Measurements from ENCODE around the gene TESK2. TPM values are rescaled to one million over a fixed set of nuclear protein-coding genes. Genes with fewer than 3 reads are reported as not detected.
"Not testable (repeated sequence)": the region's sequence is repeated elsewhere in the genome, so short reads cannot be mapped to it uniquely, and the experiment has no call there.

TESK2 gene
- total RNA-seq, 4 donors from 2014 or later = 16.5 to 30.5 (median 23.2) TPM

- peaks cover 0 to 10% (median 0%) of the 10 kb centered on the region in 4 donors for H3K4me1 ChIP-seq
- no peak for DNase-seq
- peak overlapping the region; percentile 43 to 99 (median 88) for H3K4me3 ChIP-seq
- H3K27ac ChIP-seq = peak overlapping the region in 2 of 4 donors; percentile 17 to 88
- no peaks in the 10 kb centered on the region for H3K9me3 ChIP-seq
- H3K27me3 ChIP-seq = no peaks in the 10 kb centered on the region
- H3K36me3 ChIP-seq = no peaks in the 10 kb centered on the region
- TF ChIP-seq, protein P1, sequence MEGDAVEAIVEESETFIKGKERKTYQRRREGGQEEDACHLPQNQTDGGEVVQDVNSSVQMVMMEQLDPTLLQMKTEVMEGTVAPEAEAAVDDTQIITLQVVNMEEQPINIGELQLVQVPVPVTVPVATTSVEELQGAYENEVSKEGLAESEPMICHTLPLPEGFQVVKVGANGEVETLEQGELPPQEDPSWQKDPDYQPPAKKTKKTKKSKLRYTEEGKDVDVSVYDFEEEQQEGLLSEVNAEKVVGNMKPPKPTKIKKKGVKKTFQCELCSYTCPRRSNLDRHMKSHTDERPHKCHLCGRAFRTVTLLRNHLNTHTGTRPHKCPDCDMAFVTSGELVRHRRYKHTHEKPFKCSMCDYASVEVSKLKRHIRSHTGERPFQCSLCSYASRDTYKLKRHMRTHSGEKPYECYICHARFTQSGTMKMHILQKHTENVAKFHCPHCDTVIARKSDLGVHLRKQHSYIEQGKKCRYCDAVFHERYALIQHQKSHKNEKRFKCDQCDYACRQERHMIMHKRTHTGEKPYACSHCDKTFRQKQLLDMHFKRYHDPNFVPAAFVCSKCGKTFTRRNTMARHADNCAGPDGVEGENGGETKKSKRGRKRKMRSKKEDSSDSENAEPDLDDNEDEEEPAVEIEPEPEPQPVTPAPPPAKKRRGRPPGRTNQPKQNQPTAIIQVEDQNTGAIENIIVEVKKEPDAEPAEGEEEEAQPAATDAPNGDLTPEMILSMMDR (IDR thresholded peaks at IDR 0.05) = no peak
- TF ChIP-seq POLR2A (IDR thresholded peaks at IDR 0.05) = no peak
These were observed 711 bp upstream of the TESK2 start for GRCh38 chr1:45491487-45492260.

GRCh38 chr1:45490121-45490625, 790 bp downstream of the TESK2 start:
- Histone ChIP-seq H3K36me3 (no peaks in the 10 kb centered on the region), H3K27me3 (no peaks in the 10 kb centered on the region), H3K9me3 (no peaks in the 10 kb centered on the region), H3K4me1 (peaks cover 0 to 10% (median 0%) of the 10 kb centered on the region in 4 donors), H3K27ac (peak overlapping the region; percentile 79 to 88 (median 86)), H3K4me3 (peak overlapping the region; percentile 85 to 99 (median 88))
- DNase-seq = no peak
- TF ChIP-seq POLR2A (IDR thresholded peaks at IDR 0.05) = no peak
- TF ChIP-seq, protein P1 (IDR thresholded peaks at IDR 0.05) = no peak

- not testable (repeated sequence) for H3K27me3 ChIP-seq, H3K27ac ChIP-seq, H3K36me3 ChIP-seq, H3K4me1 ChIP-seq, H3K9me3 ChIP-seq, DNase-seq
- peak overlapping the region in 3 of 4 donors; percentile 85 to 99 (median 87) for H3K4me3 ChIP-seq
These were observed 1.6 kb downstream of the TESK2 start for GRCh38 chr1:45489379-45489778.

GRCh38 chr1:45488666-45489377, 2.1 kb downstream of the TESK2 start:
- Histone ChIP-seq H3K27ac (no peak overlapping the region), H3K9me3 (no peaks in the 10 kb centered on the region), H3K4me3 (peak overlapping the region in 1 of 4 donors; percentile 85)

GRCh38 chr1:45485949-45486348, 5.0 kb downstream of the TESK2 start:
- H3K4me3 ChIP-seq = no peak overlapping the region
- H3K9me3 ChIP-seq = no peaks in the 10 kb centered on the region
- DNase-seq = no peak
- TF ChIP-seq, protein P1 (IDR thresholded peaks at IDR 0.05) = no peak
- TF ChIP-seq POLR2A (IDR thresholded peaks at IDR 0.05) = no peak
- H3K27ac ChIP-seq = no peak overlapping the region
- H3K36me3 ChIP-seq = no peaks in the 10 kb centered on the region
- H3K27me3 ChIP-seq = no peaks in the 10 kb centered on the region
- H3K4me1 ChIP-seq = peaks cover 0 to 7% (median 0%) of the 10 kb centered on the region in 4 donors

More at GRCh38 chr1:45488666-45489377, 2.1 kb downstream of the TESK2 start:
- H3K4me1 ChIP-seq = peaks cover 0 to 10% (median 0%) of the 10 kb centered on the region in 4 donors
- DNase-seq = no peak
- H3K27me3 ChIP-seq = no peaks in the 10 kb centered on the region
- TF ChIP-seq, protein P1 (IDR thresholded peaks at IDR 0.05) = no peak
- no peak for TF ChIP-seq POLR2A (IDR thresholded peaks at IDR 0.05)
- H3K36me3 ChIP-seq = no peaks in the 10 kb centered on the region

Data from Peyer's patch (tissue), 4 donors.